ENCODE data around the gene GFRA3. TPM values are rescaled to one million over a fixed set of nuclear protein-coding genes. Genes with fewer than 3 reads are reported as not detected.
"Not testable (repeated sequence)": the region's sequence is repeated elsewhere in the genome, so short reads cannot be mapped to it uniquely, and the experiment has no call there.

Gene GFRA3
- not detected in 2 replicates for total RNA-seq (2014; rRNA removed; shearing (Covaris generic))
- polyA plus RNA-seq (2015; cell fraction: cytosol; rRNA removed), result 0.03 TPM in 2 replicates
- polyA plus RNA-seq (2015; cell fraction: nucleus; rRNA removed), result 0.18 TPM in 1 of 2 replicates, not detected in the other

DNA sequence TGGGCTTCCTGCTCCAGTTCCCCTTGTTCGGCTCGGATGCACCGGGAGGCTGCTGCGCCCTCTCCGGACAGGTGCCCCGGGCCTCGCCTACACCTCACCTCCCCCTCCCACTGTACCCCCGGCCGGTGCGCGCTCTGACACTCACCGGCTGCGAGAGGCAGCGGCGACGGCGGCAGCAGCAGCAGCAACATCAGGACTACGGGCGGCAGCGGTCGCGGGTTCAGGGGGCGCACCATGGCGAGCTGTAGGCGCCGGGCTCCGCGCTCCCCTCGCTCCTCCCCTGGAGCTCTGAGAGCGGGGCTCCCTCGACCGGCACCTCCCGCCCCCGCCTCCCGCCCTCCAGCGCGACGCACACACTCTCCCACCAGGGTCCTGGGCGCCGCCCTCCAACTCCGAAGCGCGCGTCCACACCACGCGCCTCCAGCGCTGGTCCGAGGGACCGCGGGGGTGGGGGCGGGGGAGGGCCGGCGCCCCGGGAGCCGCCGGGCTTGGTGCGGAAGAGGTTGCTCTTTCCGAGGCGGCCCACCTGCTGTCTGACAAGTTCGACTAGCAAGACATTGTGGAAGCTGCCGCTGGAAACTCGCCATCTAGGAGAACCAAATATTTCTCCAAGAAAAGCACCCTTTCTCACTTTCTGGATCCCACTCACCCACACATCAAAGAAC is at the start of gene GFRA3:
GFRA3 (minus strand) TSS at position 433 of the 665 bp plus-strand sequence; CDS start at position 236, 197 bp downstream.
- no peak for DNase-seq (ENCODE audit: low read depth)

- DNase-seq (ENCODE audit: low read depth), result not testable (repeated sequence)
Measured at GRCh38 chr5:138318211-138318610, 43.8 kb upstream of the GFRA3 start.

GRCh38 chr5:138316355-138316754 is 41.9 kb upstream of the GFRA3 start:
- DNase-seq (ENCODE audit: low read depth), result no peak

DNA sequence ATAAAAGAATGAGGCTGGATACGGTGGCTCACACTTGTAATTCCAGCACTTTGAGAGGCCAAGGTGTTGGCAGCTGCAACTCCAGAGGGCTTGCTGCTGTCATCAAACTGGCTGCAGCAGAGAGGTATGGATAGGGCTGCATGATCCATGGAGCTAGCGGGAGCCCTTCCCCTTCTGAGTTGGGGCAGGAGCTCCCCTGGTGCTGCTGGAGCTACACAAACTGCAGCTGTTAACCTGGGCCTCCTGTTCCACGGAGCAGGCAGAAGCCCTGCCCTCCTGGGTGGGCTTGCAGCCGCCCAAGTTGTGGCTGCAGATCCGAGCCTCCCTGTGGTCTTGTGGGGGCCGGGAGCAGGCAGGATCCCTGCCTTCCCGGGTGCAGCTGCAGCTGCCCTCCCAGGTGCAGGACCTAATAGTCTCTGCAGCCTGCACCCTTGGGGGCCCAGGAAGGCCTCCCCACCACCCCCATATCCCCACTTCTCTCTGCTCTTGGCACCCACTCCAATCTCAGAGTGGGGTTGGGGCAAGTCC is 41.4 kb upstream of the GFRA3 start:
- no peak for DNase-seq (ENCODE audit: low read depth)

DNA sequence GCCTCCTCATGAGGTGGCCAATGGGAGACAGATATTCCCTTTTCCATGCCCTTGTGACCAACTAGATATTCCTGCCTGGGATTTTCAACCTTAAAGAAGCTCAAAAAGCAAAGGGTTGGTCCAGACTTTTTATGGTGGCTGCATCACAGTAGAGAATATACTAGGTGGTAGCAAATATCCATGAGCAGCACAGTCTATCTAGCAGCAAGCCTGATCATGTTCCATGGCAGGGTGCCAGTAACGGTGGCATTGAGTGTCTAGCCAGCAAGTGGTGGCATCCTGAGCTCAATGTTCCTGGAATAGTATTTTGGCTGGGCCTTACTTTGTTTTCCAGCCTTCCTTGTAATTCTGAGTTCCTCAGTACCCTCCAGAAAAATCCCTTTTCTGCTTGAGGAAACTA is 31.4 kb upstream of the GFRA3 start:
- DNase-seq (ENCODE audit: low read depth), result no peak

DNA sequence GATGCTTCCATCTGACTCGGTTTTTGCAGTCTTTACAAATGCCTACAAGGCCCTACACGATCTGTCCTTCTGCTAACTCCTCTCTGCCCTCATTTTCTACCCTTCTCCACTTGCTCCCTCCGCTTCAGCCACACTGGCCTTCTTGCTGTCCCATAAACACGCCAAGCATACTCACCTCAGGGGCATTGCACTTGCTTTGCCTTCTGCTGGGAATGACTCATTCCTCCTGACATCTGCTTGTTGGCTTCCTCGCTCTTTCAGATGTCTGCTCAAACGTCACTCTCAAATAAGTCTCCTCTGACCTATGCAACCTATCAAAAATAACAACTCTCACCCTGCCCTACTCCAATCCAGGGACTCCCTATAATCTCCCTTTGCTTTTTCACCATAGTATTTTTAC is 29.0 kb upstream of the GFRA3 start:
- peak; percentile 59 for DNase-seq (ENCODE audit: low read depth)

DNA sequence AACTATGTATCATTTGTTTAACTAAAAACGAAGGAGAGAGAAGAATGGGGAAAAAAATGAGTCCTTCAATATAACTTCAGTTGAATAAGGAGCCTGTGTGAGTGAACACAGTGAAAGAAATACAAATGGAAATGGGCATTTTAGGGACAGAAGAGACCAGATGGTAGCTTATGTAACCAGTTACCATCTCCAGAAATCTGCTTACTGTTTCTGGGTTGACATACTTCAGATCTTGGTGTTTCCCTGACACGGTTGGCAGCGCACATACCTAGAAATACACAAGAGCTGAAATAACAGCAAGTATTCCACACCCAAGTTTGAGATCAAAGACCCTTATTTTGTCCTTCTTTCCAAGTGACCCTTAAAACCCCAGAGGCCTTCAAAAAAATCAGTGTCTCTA is 14.9 kb upstream of the GFRA3 start:
- no peak for DNase-seq (ENCODE audit: low read depth)

- DNase-seq (ENCODE audit: low read depth), result no peak
Measured at GRCh38 chr5:138287246-138287645, 12.8 kb upstream of the GFRA3 start.

- DNase-seq (ENCODE audit: low read depth), result peak; percentile 60
Measured at GRCh38 chr5:138282920-138283742, 8.7 kb upstream of the GFRA3 start.

- DNase-seq (ENCODE audit: low read depth), result no peak
Measured at GRCh38 chr5:138280915-138281314, 6.5 kb upstream of the GFRA3 start.

GRCh38 chr5:138276402-138277054 is 2.1 kb upstream of the GFRA3 start:
- DNase-seq (ENCODE audit: low read depth), result no peak

DNA sequence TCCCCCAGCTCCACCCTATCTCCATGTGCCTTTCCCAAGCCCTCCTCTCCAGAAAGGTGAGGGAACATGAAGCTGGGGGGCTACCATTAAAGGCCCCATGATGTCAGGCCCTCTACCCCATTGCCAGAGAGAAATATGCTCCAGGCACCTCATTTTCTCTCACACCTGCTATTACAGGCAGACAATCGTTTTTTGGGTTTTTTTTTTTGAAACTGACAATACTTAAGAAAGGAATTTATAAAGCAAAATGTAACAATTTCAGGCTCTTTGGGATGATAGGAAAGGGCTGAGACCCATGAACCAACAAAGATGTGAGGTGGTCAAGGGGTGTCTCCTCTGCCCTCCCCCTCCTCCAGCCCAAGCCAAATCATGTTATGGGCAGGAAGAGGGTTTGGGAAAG is 1.5 kb upstream of the GFRA3 start:
- DNase-seq (ENCODE audit: low read depth), result no peak

DNA sequence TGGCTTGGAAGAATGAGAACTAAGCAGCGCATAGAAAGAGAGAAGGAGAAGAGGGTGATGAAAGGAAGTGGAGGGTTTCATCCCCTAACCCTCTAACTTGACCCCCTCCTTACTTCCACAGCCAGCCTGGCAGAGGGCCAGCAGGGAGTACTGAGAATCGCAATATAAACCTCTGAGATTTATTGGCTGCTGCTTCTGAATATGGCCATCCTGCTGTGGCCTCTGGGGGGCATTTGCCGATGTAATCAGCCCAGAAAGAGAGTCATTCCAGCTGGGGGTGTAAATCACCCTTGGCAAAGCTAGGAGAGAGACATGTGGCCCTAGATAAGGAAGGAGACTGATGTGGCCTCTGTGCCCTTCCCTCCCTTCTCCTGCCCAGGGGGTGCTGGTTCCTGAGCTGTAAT is 960 bp upstream of the GFRA3 start:
- no peak for DNase-seq (ENCODE audit: low read depth)

GRCh38 chr5:138273834-138274188 is 610 bp downstream of the GFRA3 start:
- no peak for DNase-seq (ENCODE audit: low read depth)

DNA sequence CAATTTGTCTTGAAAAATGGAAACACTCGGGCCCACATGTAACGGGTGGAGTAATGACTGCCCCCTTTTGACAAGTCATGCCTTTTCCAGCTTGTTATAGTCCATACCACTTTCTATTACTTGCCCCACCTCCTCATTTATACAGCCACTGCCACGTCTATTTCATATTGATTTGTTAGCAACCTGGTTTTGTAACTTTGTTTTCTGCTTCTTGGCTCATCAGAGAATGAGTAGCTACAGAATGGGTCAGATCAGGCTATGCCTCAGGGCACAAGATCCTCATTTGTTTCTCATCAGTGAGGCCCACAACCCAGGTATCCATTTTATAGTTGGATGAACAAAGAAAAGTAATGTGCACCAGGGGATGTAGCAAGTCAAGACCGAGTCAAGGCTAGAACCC is 1.7 kb downstream of the GFRA3 start:
- DNase-seq (ENCODE audit: low read depth), result no peak

DNA sequence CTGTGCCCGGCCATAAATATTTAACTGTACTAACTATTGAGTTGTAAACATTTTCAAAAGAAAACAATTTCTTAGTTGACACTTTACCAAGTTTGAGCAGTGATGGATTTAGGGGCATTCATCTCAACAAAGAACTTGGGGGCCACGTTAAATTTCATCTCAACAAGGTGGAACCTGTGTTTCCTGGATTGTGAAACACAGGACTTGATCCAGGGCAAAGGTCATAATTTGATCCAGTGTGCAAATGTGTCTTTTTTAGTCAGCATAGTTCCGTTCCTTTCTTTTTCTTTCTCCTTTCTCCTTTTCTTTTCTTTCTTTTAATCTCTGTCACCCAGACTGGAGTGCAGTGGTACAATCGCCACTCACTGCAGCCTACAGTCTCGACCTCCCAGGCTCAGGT is 3.1 kb downstream of the GFRA3 start:
- DNase-seq (ENCODE audit: low read depth), result no peak

GRCh38 chr5:138264183-138264582 is 10.2 kb downstream of the GFRA3 start:
- no peak for DNase-seq (ENCODE audit: low read depth)

DNA sequence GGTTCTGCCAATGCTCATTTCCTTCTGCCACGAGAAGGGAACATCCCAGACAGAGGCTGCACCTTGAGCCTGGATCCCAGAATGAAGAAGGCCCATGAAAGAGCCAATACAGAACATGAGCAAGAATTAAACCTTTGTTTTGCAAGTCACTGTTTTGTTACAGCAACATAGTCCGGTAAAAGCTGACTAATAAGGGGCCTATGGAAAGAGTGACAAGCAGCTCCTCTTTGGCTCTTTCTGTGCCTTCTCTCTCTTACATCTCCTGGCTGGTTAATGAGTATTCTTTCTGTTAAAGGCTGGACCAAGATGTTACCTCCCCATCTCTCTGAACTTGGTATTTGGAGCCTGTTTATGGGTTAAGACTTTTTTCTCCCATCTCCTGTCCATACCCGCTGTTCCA is 10.8 kb downstream of the GFRA3 start:
- DNase-seq (ENCODE audit: low read depth), result no peak

DNA sequence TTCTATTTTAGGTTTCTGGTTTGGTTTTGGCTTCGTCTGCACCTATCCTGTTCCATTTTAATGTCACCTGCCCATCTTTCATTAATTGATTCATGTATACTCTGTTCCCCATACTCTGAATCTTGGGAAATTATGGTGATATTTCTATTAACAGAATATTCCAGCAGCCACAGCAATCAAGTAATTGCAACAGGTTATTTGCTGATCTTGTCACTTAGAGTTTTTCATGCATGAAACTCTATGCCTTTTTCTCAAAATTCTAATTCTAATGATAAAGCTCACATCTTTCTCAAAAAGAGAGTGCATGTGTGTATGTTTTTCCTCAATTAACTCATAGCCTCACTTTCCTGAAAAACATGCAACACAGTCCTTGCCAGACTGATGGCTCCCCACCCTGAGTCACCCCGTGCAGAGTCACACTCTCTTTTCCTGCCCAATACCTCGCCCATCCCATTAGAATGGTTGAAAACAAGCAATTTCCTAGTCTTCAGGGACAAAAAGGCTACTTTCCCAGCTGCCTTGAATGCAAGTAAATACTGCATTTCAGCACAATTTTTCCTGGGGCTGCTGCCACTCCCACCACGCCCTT is 15.6 kb downstream of the GFRA3 start:
- peak; percentile 21 for DNase-seq (ENCODE audit: low read depth)

DNA sequence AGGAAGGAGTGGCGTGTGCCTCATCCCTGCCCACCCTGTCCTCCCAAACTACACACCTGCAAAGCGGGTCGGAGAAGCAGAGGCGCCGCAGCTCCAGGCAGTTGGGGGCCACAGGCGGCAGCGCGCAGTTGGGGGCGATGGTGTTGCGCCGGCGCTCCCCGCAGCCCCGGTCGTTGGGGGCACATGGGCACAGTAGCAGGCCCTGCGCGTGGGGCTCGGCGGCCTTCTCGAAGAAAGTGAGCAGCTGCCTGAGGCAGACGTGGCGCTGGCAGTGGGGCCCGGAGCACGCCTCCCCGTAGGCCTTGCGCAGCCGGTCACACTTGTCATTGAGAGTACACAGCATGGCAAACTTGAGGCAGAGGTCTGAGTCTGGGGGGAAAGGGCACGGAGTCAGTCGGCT is 16.8 kb downstream of the GFRA3 start:
- DNase-seq (ENCODE audit: low read depth), result no peak

DNA sequence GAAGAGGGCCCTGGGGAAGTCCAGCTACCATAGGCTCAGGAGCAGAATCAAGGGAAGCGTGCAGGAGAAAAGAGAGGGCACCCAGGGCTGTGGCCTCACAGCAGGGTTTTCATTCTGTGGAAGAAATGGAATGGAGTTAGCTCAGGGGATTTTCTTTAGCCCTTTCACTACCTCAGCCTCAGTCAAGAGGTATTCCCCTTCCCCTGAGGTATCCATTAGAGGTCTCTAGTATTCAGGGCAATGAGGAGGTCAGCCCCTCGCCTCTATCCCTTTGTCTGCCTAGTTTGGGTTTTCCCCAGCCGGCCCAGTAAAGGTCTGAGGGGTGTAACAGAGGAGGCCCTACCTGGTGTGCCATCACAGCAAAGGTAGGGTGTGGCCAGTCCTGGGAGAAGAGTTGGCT is 21.5 kb downstream of the GFRA3 start:
- DNase-seq (ENCODE audit: low read depth), result no peak

- not testable (repeated sequence) for DNase-seq (ENCODE audit: low read depth)
Measured at GRCh38 chr5:138247800-138248199, 26.6 kb downstream of the GFRA3 start.
